ENCODE results near the gene SLC36A1.

DNA sequence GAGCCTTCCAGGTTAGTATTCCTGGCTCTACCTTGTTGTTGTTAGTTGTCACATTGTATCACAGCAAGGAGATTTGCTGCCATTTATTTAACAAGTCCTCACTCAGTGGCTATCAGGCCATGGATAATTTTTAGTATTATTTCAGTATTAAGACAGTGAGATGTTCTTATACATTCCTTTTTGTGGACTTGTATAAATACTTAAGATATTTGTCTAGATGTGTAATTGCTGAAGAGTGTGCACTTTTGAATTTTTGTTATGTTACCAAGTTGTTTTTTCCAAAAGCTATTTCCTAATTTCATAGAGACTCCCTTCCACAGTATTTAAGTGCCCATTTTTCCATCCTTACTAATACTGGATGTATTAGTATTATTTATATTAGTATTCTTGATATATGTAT is 22.0 kb downstream of the SLC36A1 start:
- no peak for TF ChIP-seq CTCF (IDR thresholded peaks at IDR 0.05)
- TF ChIP-seq POLR2A (IDR thresholded peaks at IDR 0.05): no peak
